ENCODE measurements around the gene TXNL1. TPM values are rescaled to one million over a fixed set of nuclear protein-coding genes. Genes with fewer than 3 reads are reported as not detected.

The TXNL1 gene
- total RNA-seq, 1 experiment from 2014 or later: 90.4 TPM

GRCh38 chr18:56559044-56559443 is 79.3 kb downstream of the TXNL1 start:
- Mint-ChIP-seq H3K4me3 (no peak overlapping the region), H3K9me3 (no peaks in the 10 kb centered on the region; a peak in 1 of 5 replicates), H3K36me3 (ENCODE audit: insufficient read depth in 1 of 3, low read depth in 3 of 3) (no peaks in the 10 kb centered on the region; a peak in 1 of 7 replicates), H3K27me3 (ENCODE audit: low read depth) (peaks cover 6% of the 10 kb centered on the region), H3K27ac (no peak overlapping the region), H3K4me1 (peaks cover 14 to 17% of the 10 kb centered on the region in 2 experiments)
- H3K9ac ChIP-seq (ENCODE audit: extremely low read depth, insufficient read length, low read length): no peak overlapping the region
- no CpG with 5 or more reads among the region's 6 CpGs for WGBS (ENCODE audit: extremely low coverage, insufficient read length, low lambda C conversion rate)
- H3K27me3 ChIP-seq (ENCODE audit: insufficient read depth, low read length): no peaks in the 10 kb centered on the region
- H3T11ph ChIP-seq (ENCODE audit: low read length): no peak overlapping the region
- no peaks in the 10 kb centered on the region for H3K79me2 ChIP-seq (ENCODE audit: insufficient read depth, low read length)
- H3K14ac ChIP-seq (ENCODE audit: insufficient read depth, low read length): no peak overlapping the region
- H4K91ac ChIP-seq (ENCODE audit: insufficient read length, low read depth, low read length): no peak overlapping the region
- H2BK5ac ChIP-seq (ENCODE audit: insufficient read length, low read length): no peak overlapping the region
- H3K23ac ChIP-seq (ENCODE audit: insufficient read length, low read depth, low read length): no peak overlapping the region
- no peak overlapping the region for H2AFZ ChIP-seq (ENCODE audit: low read length)
- no peak overlapping the region for H2BK15ac ChIP-seq (ENCODE audit: low read depth, low read length)
- H2AK5ac ChIP-seq (ENCODE audit: insufficient read length, low read length): no peak overlapping the region
- no peak overlapping the region for H4K8ac ChIP-seq (replicated peaks; ENCODE audit: insufficient read length, low read depth, low read length)
- TF ChIP-seq CTCF (conservative IDR thresholded peaks at IDR 0.05): no peak
- H3K56ac ChIP-seq (ENCODE audit: insufficient read length, low read depth, low read length): no peak overlapping the region
- no peak overlapping the region for H2BK120ac ChIP-seq (ENCODE audit: low read depth, low read length, poor library complexity, severe bottlenecking)
- no peaks in the 10 kb centered on the region for H4K20me1 ChIP-seq (ENCODE audit: control insufficient read depth, insufficient read depth, insufficient read length)
- no peak overlapping the region for H3K18ac ChIP-seq (ENCODE audit: insufficient read length, low read depth, low read length)
- no peaks in the 10 kb centered on the region for H3K23me2 ChIP-seq (ENCODE audit: insufficient read length, low read depth, low read length, poor library complexity, severe bottlenecking)
- no peak for DNase-seq
- H2BK20ac ChIP-seq (ENCODE audit: low read depth, low read length, poor library complexity, severe bottlenecking): no peak overlapping the region
- H3K4ac ChIP-seq (ENCODE audit: low read depth, low read length): no peak overlapping the region
- H2BK12ac ChIP-seq (ENCODE audit: insufficient read length, low read depth, low read length): no peak overlapping the region
- H3K9me3 ChIP-seq (ENCODE audit: control insufficient read depth, low read depth, low read length): no peaks in the 10 kb centered on the region
- H3K79me1 ChIP-seq (ENCODE audit: insufficient read depth, low read depth, low read length, poor library complexity, severe bottlenecking): no peaks in the 10 kb centered on the region
- no peak overlapping the region for H3K27ac ChIP-seq (ENCODE audit: insufficient read length, low read depth, low read length)
- H3K4me1 ChIP-seq (ENCODE audit: insufficient read depth, low read length): 0 out of 2 replicates have a peak, but pooled peaks cover 2% of the 10 kb centered on the region
- no peak overlapping the region for H4K5ac ChIP-seq (ENCODE audit: insufficient read length, low read depth, low read length)
- H3K4me2 ChIP-seq (ENCODE audit: insufficient read depth, insufficient read length, low read length): no peak overlapping the region
